A549 (cell line): ENCODE measurements around the gene UTP25.

Source experiments
- BHLHE40 ChIP-seq: IDR thresholded peaks from 2 replicates; pipeline ENCODE4 v1.6.1; 2012; ENCODE audit warnings: low read depth, low read length, inconsistent platforms
- MYC ChIP-seq: IDR thresholded peaks from 2 replicates; pipeline ENCODE4 v1.6.1; 2012; ENCODE audit warnings: mild to moderate bottlenecking, inconsistent platforms, low read length, improper control_type of control experiment, borderline replicate concordance
- NR3C1 ChIP-seq: fragments of >200 bp; sonication (Bioruptor Twin); formaldehyde crosslinking; IDR thresholded peaks from 3 replicates; pipeline ENCODE4 v1.6.1; 2017
- POLR2A ChIP-seq: IDR thresholded peaks from 2 replicates; pipeline ENCODE4 v1.6.1; 2012; ENCODE audit warnings: mild to moderate bottlenecking, low read length
- RFX5 ChIP-seq: fragments of 450-650 bp; IDR thresholded peaks from 2 replicates; pipeline ENCODE4 v1.7.1; 2014; ENCODE audit warnings: antibody characterized with exemption, mild to moderate bottlenecking, moderate library complexity
- TP53 ChIP-seq: fragments of 250-450 bp; sonication (Bioruptor Pico); IDR thresholded peaks from 2 replicates; pipeline ENCODE4 v1.5.0; 2021; ENCODE audit warnings: mild to moderate bottlenecking, moderate library complexity
- TF ChIP-seq, protein P1 (sequence below): IDR thresholded peaks from 2 replicates; pipeline ENCODE4 v1.6.1; 2012; ENCODE audit warnings: low read depth, borderline replicate concordance
- TF ChIP-seq, protein P2 (sequence below): fragments of >200 bp; sonication (Bioruptor Twin); formaldehyde crosslinking; IDR thresholded peaks from 3 replicates; pipeline ENCODE4 v1.5.1; 2016
- TF ChIP-seq, protein P3 (sequence below): IDR thresholded peaks from 2 replicates; pipeline ENCODE4 v1.6.1; 2012

DNA sequence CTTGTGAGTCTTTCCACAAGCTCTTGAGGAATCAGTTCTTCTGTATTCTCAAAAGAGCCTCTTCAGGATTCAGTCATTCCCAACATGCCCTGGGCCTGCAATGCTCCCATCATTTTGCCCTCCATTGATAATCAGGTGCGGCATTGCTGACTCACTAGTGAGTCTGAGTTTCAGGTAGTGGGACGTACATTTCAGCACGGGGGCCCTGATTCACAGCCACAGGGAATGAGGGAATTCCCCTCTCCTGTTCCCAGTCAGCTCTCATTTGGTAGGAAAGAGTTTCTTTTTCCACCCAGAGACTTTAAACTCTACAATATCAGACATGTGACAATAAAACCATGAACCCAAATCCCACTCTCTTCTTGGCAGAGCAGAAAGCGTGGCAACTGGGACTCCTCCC is 18.2 kb upstream of the UTP25 start:
- TF ChIP-seq, protein P1, sequence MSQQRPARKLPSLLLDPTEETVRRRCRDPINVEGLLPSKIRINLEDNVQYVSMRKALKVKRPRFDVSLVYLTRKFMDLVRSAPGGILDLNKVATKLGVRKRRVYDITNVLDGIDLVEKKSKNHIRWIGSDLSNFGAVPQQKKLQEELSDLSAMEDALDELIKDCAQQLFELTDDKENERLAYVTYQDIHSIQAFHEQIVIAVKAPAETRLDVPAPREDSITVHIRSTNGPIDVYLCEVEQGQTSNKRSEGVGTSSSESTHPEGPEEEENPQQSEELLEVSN: no peak
- TF ChIP-seq, protein P2, sequence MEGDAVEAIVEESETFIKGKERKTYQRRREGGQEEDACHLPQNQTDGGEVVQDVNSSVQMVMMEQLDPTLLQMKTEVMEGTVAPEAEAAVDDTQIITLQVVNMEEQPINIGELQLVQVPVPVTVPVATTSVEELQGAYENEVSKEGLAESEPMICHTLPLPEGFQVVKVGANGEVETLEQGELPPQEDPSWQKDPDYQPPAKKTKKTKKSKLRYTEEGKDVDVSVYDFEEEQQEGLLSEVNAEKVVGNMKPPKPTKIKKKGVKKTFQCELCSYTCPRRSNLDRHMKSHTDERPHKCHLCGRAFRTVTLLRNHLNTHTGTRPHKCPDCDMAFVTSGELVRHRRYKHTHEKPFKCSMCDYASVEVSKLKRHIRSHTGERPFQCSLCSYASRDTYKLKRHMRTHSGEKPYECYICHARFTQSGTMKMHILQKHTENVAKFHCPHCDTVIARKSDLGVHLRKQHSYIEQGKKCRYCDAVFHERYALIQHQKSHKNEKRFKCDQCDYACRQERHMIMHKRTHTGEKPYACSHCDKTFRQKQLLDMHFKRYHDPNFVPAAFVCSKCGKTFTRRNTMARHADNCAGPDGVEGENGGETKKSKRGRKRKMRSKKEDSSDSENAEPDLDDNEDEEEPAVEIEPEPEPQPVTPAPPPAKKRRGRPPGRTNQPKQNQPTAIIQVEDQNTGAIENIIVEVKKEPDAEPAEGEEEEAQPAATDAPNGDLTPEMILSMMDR: no peak
- TF ChIP-seq MYC (no peak), BHLHE40 (no peak), NR3C1 (no peak), POLR2A (no peak), RFX5 (no peak), TP53 (CRISPR knock-in tag) (no peak)
- TF ChIP-seq, protein P3, sequence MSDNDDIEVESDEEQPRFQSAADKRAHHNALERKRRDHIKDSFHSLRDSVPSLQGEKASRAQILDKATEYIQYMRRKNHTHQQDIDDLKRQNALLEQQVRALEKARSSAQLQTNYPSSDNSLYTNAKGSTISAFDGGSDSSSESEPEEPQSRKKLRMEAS: no peak
